Measurements from ENCODE around the gene AGAP3.

The AGAP3 gene

GRCh38 chr7:151192002-151192539 is 105.8 kb downstream of the AGAP3 start:
- DNase-seq, result no peak

- DNase-seq, result no peak
These were observed 107.1 kb downstream of the AGAP3 start for GRCh38 chr7:151193203-151193978.

Data from GF-D8 (cell line).